ENCODE results near the gene TLK1. TPM values are rescaled to one million over a fixed set of nuclear protein-coding genes. Genes with fewer than 3 reads are reported as not detected.
"Not testable (repeated sequence)": the region's sequence is repeated elsewhere in the genome, so short reads cannot be mapped to it uniquely, and the experiment has no call there.

Gene TLK1
- total RNA-seq, 2 donors from 2014 or later: 31.9 to 48.1 TPM

- DNase-seq: no peak
- no peak overlapping the region for H3K4me3 ChIP-seq
- H3K27ac ChIP-seq: no peak overlapping the region
- WGBS, 2 donors: 97 to 100% methylated on average over 1 of the region's 1 CpG
- no peaks in the 10 kb centered on the region for H3K27me3 ChIP-seq
- ATAC-seq: no peak
- intact Hi-C loops (cut with DNase I): loop anchor here (10.0 kb wide), 1 partner anchor 247 kb away; no protein-coding TSS in a partner anchor
- H3K36me3 ChIP-seq (replicated peaks in 1 of 2; ENCODE audit: insufficient read depth in 1 of 2, low read depth in 2 of 2): no peaks in the 10 kb centered on the region
- no peaks in the 10 kb centered on the region for H3K9me3 ChIP-seq
- peaks cover 16% of the 10 kb centered on the region for H3K4me1 ChIP-seq
- TF ChIP-seq CTCF (IDR thresholded peaks at IDR 0.05) (no peak), POLR2A (IDR thresholded peaks at IDR 0.05) (no peak)
Measured at GRCh38 chr2:171167352-171167997, 6.8 kb upstream of the TLK1 start.

GRCh38 chr2:171166328-171166983 lies 5.8 kb upstream of the TLK1 start:
- WGBS, 2 donors: 26 to 31% methylated on average over 6 of the region's 6 CpGs
- intact Hi-C loops (cut with DNase I): loop anchor here (10.0 kb wide), 1 partner anchor 248 kb away; no protein-coding TSS in a partner anchor
- DNase-seq (no peak), ATAC-seq (no peak)
- TF ChIP-seq POLR2A (IDR thresholded peaks at IDR 0.05) (no peak), CTCF (IDR thresholded peaks at IDR 0.05) (no peak)
- Histone ChIP-seq H3K27me3 (no peaks in the 10 kb centered on the region), H3K4me1 (peaks cover 16% of the 10 kb centered on the region), H3K36me3 (replicated peaks in 1 of 2; ENCODE audit: insufficient read depth in 1 of 2, low read depth in 2 of 2) (no peaks in the 10 kb centered on the region), H3K9me3 (no peaks in the 10 kb centered on the region), H3K4me3 (no peak overlapping the region), H3K27ac (no peak overlapping the region)

GRCh38 chr2:171165967-171166327 lies 5.3 kb upstream of the TLK1 start:
- WGBS, 2 donors: 80 to 100% methylated on average over 1 of the region's 1 CpG
- intact Hi-C loops (cut with DNase I): loop anchor here (10.0 kb wide), 1 partner anchor 249 kb away; no protein-coding TSS in a partner anchor
- DNase-seq (no peak), ATAC-seq (no peak)
- H3K4me1 ChIP-seq: peaks cover 16% of the 10 kb centered on the region
- H3K27me3 ChIP-seq: no peaks in the 10 kb centered on the region
- no peak overlapping the region for H3K4me3 ChIP-seq
- no peaks in the 10 kb centered on the region for H3K36me3 ChIP-seq (replicated peaks in 1 of 2; ENCODE audit: insufficient read depth in 1 of 2, low read depth in 2 of 2)
- no peaks in the 10 kb centered on the region for H3K9me3 ChIP-seq
- TF ChIP-seq POLR2A (IDR thresholded peaks at IDR 0.05) (no peak), CTCF (IDR thresholded peaks at IDR 0.05) (no peak)
- no peak overlapping the region for H3K27ac ChIP-seq

GRCh38 chr2:171163261-171163660 lies 2.6 kb upstream of the TLK1 start:
- no peaks in the 10 kb centered on the region for H3K36me3 ChIP-seq (replicated peaks in 1 of 2; ENCODE audit: insufficient read depth in 1 of 2, low read depth in 2 of 2)
- H3K27me3 ChIP-seq: no peaks in the 10 kb centered on the region
- no peak for ATAC-seq
- no peak for DNase-seq
- H3K4me1 ChIP-seq: peaks cover 19% of the 10 kb centered on the region
- TF ChIP-seq CTCF (IDR thresholded peaks at IDR 0.05): no peak
- TF ChIP-seq POLR2A (IDR thresholded peaks at IDR 0.05): no peak
- H3K4me3 ChIP-seq: no peak overlapping the region
- intact Hi-C loops (cut with DNase I): loop anchor here (10.0 kb wide), 1 partner anchor 252 kb away; no protein-coding TSS in a partner anchor
- H3K9me3 ChIP-seq: no peaks in the 10 kb centered on the region
- H3K27ac ChIP-seq: no peak overlapping the region
- WGBS, 2 donors: 83% methylated on average over 4 of the region's 4 CpGs

- not testable (repeated sequence) for ATAC-seq; H3K36me3 ChIP-seq (replicated peaks in 1 of 2; ENCODE audit: insufficient read depth in 1 of 2, low read depth in 2 of 2); H3K4me3 ChIP-seq; H3K27me3 ChIP-seq; DNase-seq; H3K9me3 ChIP-seq; H3K27ac ChIP-seq
- 96 to 98% methylated on average over 9 of the region's 9 CpGs for WGBS, 2 donors
- peaks cover 25% of the 10 kb centered on the region for H3K4me1 ChIP-seq
- intact Hi-C loops (cut with DNase I): loop anchor here (10.0 kb wide), 1 partner anchor 252 kb away; no protein-coding TSS in a partner anchor
Measured at GRCh38 chr2:171162522-171163197, 2.0 kb upstream of the TLK1 start.
